ENCODE measurements around the gene LYST.

The LYST gene

GRCh38 chr1:235872270-235872669 is 5.6 kb upstream of the LYST start:
- TF ChIP-seq LEF1 (IDR thresholded peaks at IDR 0.05; ENCODE audit: borderline replicate concordance), result no peak
- TF ChIP-seq FOXM1 (IDR thresholded peaks at IDR 0.05; ENCODE audit: borderline replicate concordance), result no peak
- no peak for TF ChIP-seq HDGF (IDR thresholded peaks at IDR 0.05; ENCODE audit: borderline replicate concordance)
- TF ChIP-seq BHLHE40 (IDR thresholded peaks at IDR 0.05; ENCODE audit: borderline replicate concordance), result no peak
- no peak for TF ChIP-seq FOXK2 (IDR thresholded peaks at IDR 0.05)
- TF ChIP-seq TARDBP (IDR thresholded peaks at IDR 0.05), result no peak
- no peak for TF ChIP-seq SUZ12 (IDR thresholded peaks at IDR 0.05)
- TF ChIP-seq, protein P1, sequence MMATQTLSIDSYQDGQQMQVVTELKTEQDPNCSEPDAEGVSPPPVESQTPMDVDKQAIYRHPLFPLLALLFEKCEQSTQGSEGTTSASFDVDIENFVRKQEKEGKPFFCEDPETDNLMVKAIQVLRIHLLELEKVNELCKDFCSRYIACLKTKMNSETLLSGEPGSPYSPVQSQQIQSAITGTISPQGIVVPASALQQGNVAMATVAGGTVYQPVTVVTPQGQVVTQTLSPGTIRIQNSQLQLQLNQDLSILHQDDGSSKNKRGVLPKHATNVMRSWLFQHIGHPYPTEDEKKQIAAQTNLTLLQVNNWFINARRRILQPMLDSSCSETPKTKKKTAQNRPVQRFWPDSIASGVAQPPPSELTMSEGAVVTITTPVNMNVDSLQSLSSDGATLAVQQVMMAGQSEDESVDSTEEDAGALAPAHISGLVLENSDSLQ (IDR thresholded peaks at IDR 0.05), result no peak
- no peak for TF ChIP-seq SP1 (IDR thresholded peaks at IDR 0.05)
- no peak for TF ChIP-seq NFRKB (IDR thresholded peaks at IDR 0.05)
- TF ChIP-seq L3MBTL2 (conservative IDR thresholded peaks at IDR 0.05), result no peak
- no peak for TF ChIP-seq ZNF384 (IDR thresholded peaks at IDR 0.05)
- no peak for TF ChIP-seq ELF4 (IDR thresholded peaks at IDR 0.05)
- no peak for TF ChIP-seq CTBP1 (IDR thresholded peaks at IDR 0.05; ENCODE audit: borderline replicate concordance)
- no peak for TF ChIP-seq FOXA1 (IDR thresholded peaks at IDR 0.05)
- no peak for TF ChIP-seq ARNT (IDR thresholded peaks at IDR 0.05)
- CTCF ChIA-PET, result no interaction called here
- DNase-seq (ENCODE audit: extremely low spot score), result no peak
- POLR2A ChIA-PET, result no interaction called here

DNA sequence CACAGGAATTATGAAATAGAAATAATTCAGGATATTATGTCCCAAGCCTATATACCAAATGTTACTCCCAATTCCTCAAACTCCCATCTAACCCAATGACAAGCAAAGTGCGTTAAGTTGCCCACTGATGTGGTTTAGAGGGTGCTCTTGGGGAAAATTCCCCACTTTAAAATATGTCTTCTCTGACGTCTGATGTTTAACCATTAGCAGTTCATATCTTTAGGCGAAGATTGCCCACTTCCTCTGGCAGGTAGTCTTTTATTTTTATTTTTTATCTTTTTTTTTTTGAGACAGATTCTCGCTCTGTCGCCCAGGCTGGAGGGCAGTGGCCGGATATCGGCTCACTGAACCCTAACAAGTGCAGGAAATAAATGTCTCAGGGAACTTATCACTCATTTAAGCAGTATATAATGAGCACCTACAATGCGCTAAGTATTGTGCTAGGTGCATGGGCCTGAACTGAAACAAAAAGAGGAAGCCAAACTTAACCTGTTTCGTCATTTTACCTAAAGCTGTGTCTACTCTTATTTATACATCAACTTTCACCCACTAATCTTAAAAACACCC is 1.3 kb upstream of the LYST start:
- POLR2A ChIA-PET, result interaction anchor here (0.6 to 3.2 kb wide), 8 partner anchors 7 to 104 kb away, joined by 3 to 24 read pairs (median 4); no protein-coding TSS in a partner anchor
- TF ChIP-seq BHLHE40 (IDR thresholded peaks at IDR 0.05; ENCODE audit: borderline replicate concordance) (no peak), FOXA1 (IDR thresholded peaks at IDR 0.05) (no peak), NFRKB (IDR thresholded peaks at IDR 0.05) (no peak), L3MBTL2 (conservative IDR thresholded peaks at IDR 0.05) (no peak), SP1 (IDR thresholded peaks at IDR 0.05) (no peak), FOXK2 (IDR thresholded peaks at IDR 0.05) (no peak), ZNF384 (IDR thresholded peaks at IDR 0.05) (no peak), SUZ12 (IDR thresholded peaks at IDR 0.05) (no peak), CTBP1 (IDR thresholded peaks at IDR 0.05; ENCODE audit: borderline replicate concordance) (no peak), HDGF (IDR thresholded peaks at IDR 0.05; ENCODE audit: borderline replicate concordance) (no peak), FOXM1 (IDR thresholded peaks at IDR 0.05; ENCODE audit: borderline replicate concordance) (no peak), TARDBP (IDR thresholded peaks at IDR 0.05) (no peak), LEF1 (IDR thresholded peaks at IDR 0.05; ENCODE audit: borderline replicate concordance) (no peak), ELF4 (IDR thresholded peaks at IDR 0.05) (no peak), ARNT (IDR thresholded peaks at IDR 0.05) (no peak)
- TF ChIP-seq, protein P1 (IDR thresholded peaks at IDR 0.05), result no peak
- DNase-seq (ENCODE audit: extremely low spot score), result no peak
- CTCF ChIA-PET, result no interaction called here

GRCh38 chr1:235866913-235867845 is 473 bp upstream of the LYST start:
- ChIA-PET CTCF (interaction anchor here (1.1 kb wide), 1 partner anchor 24 kb away, joined by 4 read pairs; no protein-coding TSS in a partner anchor), POLR2A (interaction anchor here (0.6 to 3.2 kb wide), 10 partner anchors 8 to 105 kb away, joined by 3 to 24 read pairs (median 4); no protein-coding TSS in a partner anchor)

GRCh38 chr1:235865565-235866204 is 1.0 kb downstream of the LYST start:
- DNase-seq (ENCODE audit: extremely low spot score), result no peak
- CTCF ChIA-PET, result interaction anchor here (1.0 to 1.9 kb wide), 3 partner anchors 9 to 106 kb away, joined by 3 to 15 read pairs (median 4); no protein-coding TSS in a partner anchor
- POLR2A ChIA-PET, result interaction anchor here (0.6 to 3.2 kb wide), 9 partner anchors 11 to 417 kb away, joined by 3 to 24 read pairs (median 3); partner anchors contain the start of gene B3GALNT2
- TF ChIP-seq ZNF384 (IDR thresholded peaks at IDR 0.05) (no peak), NFRKB (IDR thresholded peaks at IDR 0.05) (no peak), TARDBP (IDR thresholded peaks at IDR 0.05) (no peak), SUZ12 (IDR thresholded peaks at IDR 0.05) (no peak), ELF4 (IDR thresholded peaks at IDR 0.05) (no peak), SP1 (IDR thresholded peaks at IDR 0.05) (no peak), ARNT (IDR thresholded peaks at IDR 0.05) (no peak), CTBP1 (IDR thresholded peaks at IDR 0.05; ENCODE audit: borderline replicate concordance) (no peak), HDGF (IDR thresholded peaks at IDR 0.05; ENCODE audit: borderline replicate concordance) (no peak), FOXM1 (IDR thresholded peaks at IDR 0.05; ENCODE audit: borderline replicate concordance) (no peak), L3MBTL2 (conservative IDR thresholded peaks at IDR 0.05) (no peak), FOXA1 (IDR thresholded peaks at IDR 0.05) (no peak), FOXK2 (IDR thresholded peaks at IDR 0.05) (no peak)

More at GRCh38 chr1:235866913-235867845, 473 bp upstream of the LYST start:
- peak; percentile 100 for DNase-seq (ENCODE audit: extremely low spot score)
- TF ChIP-seq SUZ12 (IDR thresholded peaks at IDR 0.05) (no peak), CTBP1 (IDR thresholded peaks at IDR 0.05; ENCODE audit: borderline replicate concordance) (no peak), ELF4 (IDR thresholded peaks at IDR 0.05) (peak; percentile 68), L3MBTL2 (conservative IDR thresholded peaks at IDR 0.05) (peak; percentile 43; the same call in 1 of the 2 replicates), SP1 (IDR thresholded peaks at IDR 0.05) (0 out of 2 replicates have a peak, but pooled peaks have one; percentile 11)

DNA sequence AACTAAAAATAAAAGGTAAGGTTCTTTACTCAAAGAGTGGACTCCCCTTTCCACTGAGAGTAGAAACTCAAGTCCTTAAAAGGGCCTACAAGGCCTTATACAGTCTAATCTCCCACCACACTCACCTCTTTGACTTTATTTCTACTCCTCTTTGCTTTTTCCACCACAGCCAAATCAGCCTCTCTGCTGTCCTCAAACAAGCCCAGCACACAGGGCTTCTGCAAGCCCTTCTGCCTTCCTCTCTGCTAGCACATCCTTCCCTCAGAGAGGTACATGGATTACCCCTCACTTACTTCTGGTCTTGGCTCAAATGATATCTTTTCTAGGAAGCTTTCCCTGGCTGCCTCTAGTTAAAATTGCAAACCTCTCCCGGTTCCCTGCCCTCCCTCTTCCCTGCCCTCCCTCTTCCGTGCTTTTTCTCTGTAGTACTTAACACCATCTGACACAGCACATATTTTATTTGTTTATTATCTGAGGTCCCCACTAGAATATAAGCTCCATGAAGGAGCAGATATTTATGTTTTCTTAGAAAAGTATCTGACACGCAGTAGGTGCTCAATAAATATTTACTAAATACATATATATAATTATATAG is 1.7 kb downstream of the LYST start:
- ChIA-PET CTCF (interaction anchor here (1.0 to 1.9 kb wide), 2 partner anchors 8 to 107 kb away, joined by 3 to 15 read pairs; no protein-coding TSS in a partner anchor), POLR2A (interaction anchor here (0.6 to 3.2 kb wide), 5 partner anchors 12 to 418 kb away, joined by 3 to 24 read pairs (median 4); partner anchors contain the start of gene B3GALNT2)
- TF ChIP-seq CTBP1 (IDR thresholded peaks at IDR 0.05; ENCODE audit: borderline replicate concordance) (no peak), ARNT (IDR thresholded peaks at IDR 0.05) (no peak), ZNF384 (IDR thresholded peaks at IDR 0.05) (no peak), BHLHE40 (IDR thresholded peaks at IDR 0.05; ENCODE audit: borderline replicate concordance) (no peak), FOXK2 (IDR thresholded peaks at IDR 0.05) (no peak), FOXM1 (IDR thresholded peaks at IDR 0.05; ENCODE audit: borderline replicate concordance) (no peak), LEF1 (IDR thresholded peaks at IDR 0.05; ENCODE audit: borderline replicate concordance) (no peak), HDGF (IDR thresholded peaks at IDR 0.05; ENCODE audit: borderline replicate concordance) (no peak), L3MBTL2 (conservative IDR thresholded peaks at IDR 0.05) (no peak), TARDBP (IDR thresholded peaks at IDR 0.05) (no peak), SUZ12 (IDR thresholded peaks at IDR 0.05) (no peak), FOXA1 (IDR thresholded peaks at IDR 0.05) (no peak), NFRKB (IDR thresholded peaks at IDR 0.05) (no peak), ELF4 (IDR thresholded peaks at IDR 0.05) (no peak), SP1 (IDR thresholded peaks at IDR 0.05) (no peak)
- TF ChIP-seq, protein P1 (IDR thresholded peaks at IDR 0.05), result no peak
- DNase-seq (ENCODE audit: extremely low spot score), result no peak
